ENCODE results near the gene AFF1.

The AFF1 gene

GRCh38 chr4:86894455-86894854 is 40.4 kb upstream of the AFF1 start:
- H3K4me3 ChIP-seq (ENCODE audit: low read depth, low read length): no peak overlapping the region
- DNase-seq (ENCODE audit: low read depth): no peak
- TF ChIP-seq, protein P1, sequence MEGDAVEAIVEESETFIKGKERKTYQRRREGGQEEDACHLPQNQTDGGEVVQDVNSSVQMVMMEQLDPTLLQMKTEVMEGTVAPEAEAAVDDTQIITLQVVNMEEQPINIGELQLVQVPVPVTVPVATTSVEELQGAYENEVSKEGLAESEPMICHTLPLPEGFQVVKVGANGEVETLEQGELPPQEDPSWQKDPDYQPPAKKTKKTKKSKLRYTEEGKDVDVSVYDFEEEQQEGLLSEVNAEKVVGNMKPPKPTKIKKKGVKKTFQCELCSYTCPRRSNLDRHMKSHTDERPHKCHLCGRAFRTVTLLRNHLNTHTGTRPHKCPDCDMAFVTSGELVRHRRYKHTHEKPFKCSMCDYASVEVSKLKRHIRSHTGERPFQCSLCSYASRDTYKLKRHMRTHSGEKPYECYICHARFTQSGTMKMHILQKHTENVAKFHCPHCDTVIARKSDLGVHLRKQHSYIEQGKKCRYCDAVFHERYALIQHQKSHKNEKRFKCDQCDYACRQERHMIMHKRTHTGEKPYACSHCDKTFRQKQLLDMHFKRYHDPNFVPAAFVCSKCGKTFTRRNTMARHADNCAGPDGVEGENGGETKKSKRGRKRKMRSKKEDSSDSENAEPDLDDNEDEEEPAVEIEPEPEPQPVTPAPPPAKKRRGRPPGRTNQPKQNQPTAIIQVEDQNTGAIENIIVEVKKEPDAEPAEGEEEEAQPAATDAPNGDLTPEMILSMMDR (conservative IDR thresholded peaks at IDR 0.05; ENCODE audit: low read depth, low read length): no peak

- TF ChIP-seq, protein P1 (conservative IDR thresholded peaks at IDR 0.05; ENCODE audit: low read depth, low read length): peak; percentile 76
These were observed 38.9 kb upstream of the AFF1 start for GRCh38 chr4:86895692-86896488.

GRCh38 chr4:86896596-86896995 is 38.2 kb upstream of the AFF1 start:
- DNase-seq (ENCODE audit: low read depth): no peak
- H3K4me3 ChIP-seq (ENCODE audit: low read depth, low read length): no peak overlapping the region
- TF ChIP-seq, protein P1 (conservative IDR thresholded peaks at IDR 0.05; ENCODE audit: low read depth, low read length): no peak

More at GRCh38 chr4:86895692-86896488, 38.9 kb upstream of the AFF1 start:
- peak; percentile 85 for DNase-seq (ENCODE audit: low read depth)
- H3K4me3 ChIP-seq (ENCODE audit: low read depth, low read length): no peak overlapping the region

DNA sequence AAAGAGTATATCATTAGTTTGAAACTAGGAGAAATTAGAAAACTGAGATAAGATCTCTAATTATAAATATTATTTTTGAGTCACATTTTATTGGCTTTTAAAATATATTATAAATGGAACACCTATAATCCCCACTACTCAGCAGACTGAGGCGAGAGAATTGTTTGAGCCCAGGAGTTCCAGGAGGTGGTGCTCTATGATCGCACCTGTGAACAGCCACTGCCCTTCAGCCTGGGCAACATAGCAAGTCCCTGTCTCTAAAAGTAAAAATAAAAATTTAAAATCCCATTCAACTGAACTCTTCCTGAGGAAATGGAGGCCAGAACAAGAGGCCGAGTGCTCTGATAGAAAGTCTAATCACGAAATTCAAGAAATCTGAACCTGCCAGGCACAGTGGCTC is 36.2 kb upstream of the AFF1 start:
- TF ChIP-seq, protein P1 (conservative IDR thresholded peaks at IDR 0.05; ENCODE audit: low read depth, low read length): peak; percentile 55
- H3K4me3 ChIP-seq (ENCODE audit: low read depth, low read length): no peak overlapping the region
- DNase-seq (ENCODE audit: low read depth): peak; percentile 62

DNA sequence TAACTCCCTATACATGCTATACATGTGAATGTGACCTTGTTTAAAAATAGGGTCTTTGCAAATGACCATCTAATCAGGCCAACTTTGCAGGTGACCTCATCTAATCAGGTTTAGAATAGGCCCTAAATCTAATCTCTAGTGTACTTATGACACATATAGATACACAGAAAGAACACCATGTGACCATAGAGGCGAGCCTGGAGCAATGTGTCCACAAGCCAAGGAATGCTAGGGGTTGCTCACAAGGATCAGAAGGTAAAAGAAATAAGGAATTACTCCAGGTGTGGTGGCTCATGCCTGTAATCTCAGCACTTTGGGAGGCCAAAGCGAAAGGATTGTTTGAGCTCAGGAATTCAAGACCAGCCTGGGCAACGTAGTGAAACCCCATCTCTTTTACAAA is 32.9 kb upstream of the AFF1 start:
- TF ChIP-seq, protein P1 (conservative IDR thresholded peaks at IDR 0.05; ENCODE audit: low read depth, low read length): no peak
- no peak for DNase-seq (ENCODE audit: low read depth)
- H3K4me3 ChIP-seq (ENCODE audit: low read depth, low read length): no peak overlapping the region

GRCh38 chr4:86908251-86908657 is 26.6 kb upstream of the AFF1 start:
- DNase-seq (ENCODE audit: low read depth): peak; percentile 84
- TF ChIP-seq, protein P1 (conservative IDR thresholded peaks at IDR 0.05; ENCODE audit: low read depth, low read length): no peak
- H3K4me3 ChIP-seq (ENCODE audit: low read depth, low read length): no peak overlapping the region
